H4 (cell line): ENCODE data around the gene UGT1A8. TPM values are rescaled to one million over a fixed set of nuclear protein-coding genes. Genes with fewer than 3 reads are reported as not detected.

Experiments used
- DNase-seq: peaks from one replicate; pipeline ENCODE4 v3.0.0-alpha.2; 2015; ENCODE audit warnings: low spot score
- total RNA-seq: library from RNA; depleted of rRNA; stranded (reverse); fragments of >200 nt; shearing (Covaris generic); gene quantifications from 2 replicates; pipeline ENCODE4 v1.2.3, GENCODE V29; 2014; rRNA removed

Gene UGT1A8
- total RNA-seq, 1 experiment from 2014 or later = not detected

GRCh38 chr2:233818639-233819621 is 201.5 kb downstream of the UGT1A8 start:
- no peak for DNase-seq

DNA sequence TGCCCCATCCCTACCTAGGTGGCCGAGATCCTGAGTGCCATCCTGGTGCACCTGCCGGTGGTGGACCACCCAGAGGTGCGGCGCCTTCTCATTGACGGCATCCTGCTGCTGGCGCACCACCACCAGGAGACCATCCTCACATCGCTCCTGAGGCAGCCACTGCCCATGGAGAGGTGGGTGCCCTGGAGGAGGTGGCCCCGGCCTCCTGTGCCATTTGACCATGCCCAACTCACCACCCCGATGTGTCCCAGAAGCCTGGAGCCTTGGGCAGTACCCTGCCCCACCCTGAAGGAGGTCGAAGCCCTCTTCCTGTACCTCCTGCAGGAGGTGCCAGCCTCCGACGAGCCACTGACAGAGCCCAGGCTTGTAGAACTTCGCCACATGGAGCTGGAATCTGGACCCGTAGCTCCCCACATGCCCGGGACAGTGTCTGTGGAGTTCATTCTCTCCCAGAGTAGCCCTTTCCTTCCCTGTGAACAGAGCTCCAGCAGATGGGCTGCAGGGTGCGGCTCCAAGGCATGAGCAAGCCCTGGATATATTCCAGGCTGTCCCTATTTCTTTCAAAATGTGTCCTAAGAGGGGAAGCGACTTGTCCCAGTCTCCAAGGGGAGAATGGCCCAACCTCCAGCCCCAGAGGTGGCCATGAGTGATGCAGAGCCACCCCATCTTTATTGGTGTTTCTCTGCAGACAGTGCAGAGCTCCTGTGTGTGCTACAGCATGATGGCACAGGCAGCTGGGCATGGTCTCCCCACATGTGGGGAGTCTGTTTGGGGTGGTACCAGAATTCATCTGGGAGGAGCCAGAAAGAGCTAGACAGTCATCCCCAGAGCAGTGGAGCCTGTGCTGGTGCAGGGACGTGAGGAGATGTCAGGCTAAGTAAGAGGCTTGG is 202.7 kb downstream of the UGT1A8 start:
- no peak for DNase-seq

DNA sequence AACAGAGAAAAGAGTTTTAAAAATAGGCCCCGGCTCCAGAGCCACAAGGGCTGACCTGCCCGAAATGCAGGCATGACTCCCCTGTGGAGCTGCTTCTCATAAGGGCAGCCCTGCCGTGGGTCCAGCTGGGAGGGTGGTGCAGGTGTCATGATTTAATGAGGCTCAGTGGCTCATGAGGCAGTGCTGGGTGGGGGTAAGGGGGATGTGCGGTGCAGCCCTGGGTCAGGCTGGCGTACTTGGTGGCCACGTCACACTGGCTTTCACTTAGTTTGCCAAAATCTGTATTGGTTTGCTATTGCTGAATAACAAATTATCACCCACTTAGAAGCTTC is 203.3 kb downstream of the UGT1A8 start:
- DNase-seq = no peak

GRCh38 chr2:233821196-233821595 is 203.8 kb downstream of the UGT1A8 start:
- DNase-seq = no peak

- DNase-seq = no peak
Measured at GRCh38 chr2:233821709-233822100, 204.3 kb downstream of the UGT1A8 start.

GRCh38 chr2:233822101-233822771 is 204.8 kb downstream of the UGT1A8 start:
- no peak for DNase-seq

Other genes starting within 250 kb of the UGT1A8 start
- gene USP40, start 50.9 kb upstream of the UGT1A8 start, total RNA-seq = 12.2 and 20.6 TPM in 2 replicates
- not detected in 2 replicates for gene UGT1A10, start 18.8 kb downstream of the UGT1A8 start, total RNA-seq
- gene UGT1A9, start 54.3 kb downstream of the UGT1A8 start, total RNA-seq = 0.10 TPM in 1 of 2 replicates, not detected in the other
- not detected in 2 replicates for gene UGT1A7, start 64.3 kb downstream of the UGT1A8 start, total RNA-seq
- gene UGT1A6, start 75.3 kb downstream of the UGT1A8 start, total RNA-seq = 2.6 and 3.1 TPM in 2 replicates
- gene UGT1A5, start 95.3 kb downstream of the UGT1A8 start, total RNA-seq = not detected in 2 replicates
- 0.04 TPM in 1 of 2 replicates, not detected in the other for gene UGT1A4, start 101.1 kb downstream of the UGT1A8 start, total RNA-seq
- gene UGT1A3, start 111.4 kb downstream of the UGT1A8 start, total RNA-seq = not detected in 2 replicates
- 0.25 and 0.45 TPM in 2 replicates for gene UGT1A1, start 142.6 kb downstream of the UGT1A8 start, total RNA-seq
- 0.02 TPM in 1 of 2 replicates, not detected in the other for gene MROH2A, start 160.7 kb downstream of the UGT1A8 start, total RNA-seq
- gene HJURP, start 236.9 kb downstream of the UGT1A8 start, total RNA-seq = 83.4 and 105 TPM in 2 replicates